Measurements from ENCODE around the gene ZNRD2. TPM values are rescaled to one million over a fixed set of nuclear protein-coding genes. Genes with fewer than 3 reads are reported as not detected.

The ZNRD2 gene
- total and polyA plus RNA-seq, 12 donors = 9.4 to 135 (median 56.0) TPM

GRCh38 chr11:65593518-65594414 lies 23.5 kb downstream of the ZNRD2 start:
- DNase-seq = peak in 3 of 7 donors; percentile 41 to 77 (median 44)
- peak; percentile 15 to 65 (median 50) for TF ChIP-seq CTCF (IDR thresholded peaks at IDR 0.05)
- no peak for TF ChIP-seq POLR2A (IDR thresholded peaks at IDR 0.05)
- 75 to 87% (median 82%) methylated on average over 10 to 26 of the region's 26 CpGs for WGBS, 4 donors
- no peaks in the 10 kb centered on the region for H3K27me3 ChIP-seq
- H3K9me3 ChIP-seq (replicated peaks in 1 of 3) = no peaks in the 10 kb centered on the region
- peaks cover 0 to 25% of the 10 kb centered on the region in 2 donors for H3K36me3 ChIP-seq (replicated peaks in 1 of 2)
- H3K27ac ChIP-seq = peak overlapping the region in 1 of 5 donors; percentile 8
- intact Hi-C loops (cut with DNase I) = no loop called here
- H3K4me3 ChIP-seq = no peak overlapping the region
- no peaks in the 10 kb centered on the region for H3K4me1 ChIP-seq (replicated peaks in 1 of 2)

DNA sequence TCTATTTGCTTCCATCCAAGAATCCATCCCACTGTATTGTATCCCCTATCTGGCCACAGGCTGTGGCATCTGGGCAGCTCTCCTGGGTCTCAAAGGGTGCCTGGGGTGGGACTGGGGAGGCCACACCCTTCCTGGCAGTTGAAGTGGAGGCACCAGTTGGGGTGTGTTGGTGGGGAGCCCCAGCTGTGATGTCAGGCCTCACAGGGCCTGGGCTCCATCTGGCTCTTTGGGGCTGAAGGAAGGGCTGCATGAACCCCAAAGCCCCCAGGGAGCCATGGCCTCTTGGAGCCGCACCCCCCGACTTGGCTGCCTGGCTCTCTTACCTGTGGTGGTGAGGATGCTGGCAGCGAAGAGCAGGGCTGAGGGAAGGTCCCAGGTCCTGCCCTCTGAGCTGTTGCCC lies 24.9 kb downstream of the ZNRD2 start:
- peaks cover 0 to 27% of the 10 kb centered on the region in 2 donors for H3K36me3 ChIP-seq (replicated peaks in 1 of 2)
- H3K4me3 ChIP-seq = no peak overlapping the region
- 77 to 82% methylated on average over 3 of the region's 3 CpGs; no CpG with 5 or more reads in 2 of the 4 donors for WGBS, 4 donors
- H3K4me1 ChIP-seq (replicated peaks in 1 of 2) = no peaks in the 10 kb centered on the region
- H3K27me3 ChIP-seq = no peaks in the 10 kb centered on the region
- intact Hi-C loops (cut with DNase I) = no loop called here
- TF ChIP-seq CTCF (IDR thresholded peaks at IDR 0.05) = no peak
- no peak for TF ChIP-seq POLR2A (IDR thresholded peaks at IDR 0.05)
- H3K9me3 ChIP-seq (replicated peaks in 1 of 3) = no peaks in the 10 kb centered on the region
- H3K27ac ChIP-seq = no peak overlapping the region
- DNase-seq = peak in 1 of 7 donors; percentile 19

- TF ChIP-seq POLR2A (IDR thresholded peaks at IDR 0.05) = no peak
- no peak for TF ChIP-seq CTCF (IDR thresholded peaks at IDR 0.05)
- peaks cover 0 to 22% of the 10 kb centered on the region in 2 donors for H3K36me3 ChIP-seq (replicated peaks in 1 of 2)
These were observed 25.4 kb downstream of the ZNRD2 start, which contains the start of gene KCNK7 for GRCh38 chr11:65595543-65596281. TSS of gene KCNK7 (minus strand) at chr11:65595800. CDS start at chr11:65595772, 28 bp downstream.

DNA sequence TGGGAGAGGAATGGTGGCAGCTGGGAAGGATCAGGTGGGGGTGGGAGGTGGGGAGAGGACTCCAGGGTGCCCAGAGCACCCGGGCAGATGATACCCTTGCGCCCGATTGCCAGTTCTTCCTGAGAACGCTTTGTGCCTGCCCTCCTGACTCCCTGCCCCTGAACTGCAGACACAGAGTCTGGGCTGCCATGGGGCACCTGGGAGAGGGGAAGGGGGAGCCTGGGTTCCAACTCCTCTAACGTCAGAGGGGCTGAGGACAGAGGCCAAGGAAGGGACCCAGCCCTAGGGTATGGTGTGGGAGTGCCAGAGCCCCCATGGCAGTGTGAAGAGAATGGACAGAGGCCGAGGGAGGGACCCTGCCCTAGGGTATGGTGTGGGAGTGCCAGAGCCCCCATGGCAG lies 26.2 kb downstream of the ZNRD2 start:
- H3K4me3 ChIP-seq = no peak overlapping the region
- WGBS, 4 donors = 60 to 86% (median 76%) methylated on average over 2 to 6 of the region's 6 CpGs
- intact Hi-C loops (cut with DNase I) = no loop called here
- no peak overlapping the region for H3K27ac ChIP-seq
- no peak for TF ChIP-seq CTCF (IDR thresholded peaks at IDR 0.05)
- no peaks in the 10 kb centered on the region for H3K9me3 ChIP-seq (replicated peaks in 1 of 3)
- H3K4me1 ChIP-seq (replicated peaks in 1 of 2) = no peaks in the 10 kb centered on the region
- no peaks in the 10 kb centered on the region for H3K27me3 ChIP-seq
- peaks cover 0 to 22% of the 10 kb centered on the region in 2 donors for H3K36me3 ChIP-seq (replicated peaks in 1 of 2)
- no peak for DNase-seq

More at GRCh38 chr11:65595543-65596281, 25.4 kb downstream of the ZNRD2 start, which contains the start of gene KCNK7:
- no peak within 1 kb of the TSS for H3K27ac ChIP-seq
- no peak for DNase-seq
- intact Hi-C loops (cut with DNase I) = no loop called here
- 71 to 77% (median 74%) methylated on average over 7 to 12 of the region's 12 CpGs for WGBS, 4 donors
- no peaks in the 10 kb centered on the region for H3K9me3 ChIP-seq (replicated peaks in 1 of 3)
- no peak within 1 kb of the TSS for H3K4me3 ChIP-seq
- H3K27me3 ChIP-seq = no peaks in the 10 kb centered on the region
- no peaks in the 10 kb centered on the region for H3K4me1 ChIP-seq (replicated peaks in 1 of 2)
